GM12874 (cell line): ENCODE data around the gene LY6G6C.

ENCODE experiments used
- CTCF ChIP-seq: IDR thresholded peaks from 2 replicates; pipeline ENCODE4 v1.5.1; 2011; ENCODE audit warnings: low read depth, mild to moderate bottlenecking, control low read depth, low read length, moderate library complexity; ENCODE audit not compliant: insufficient read depth

The LY6G6C gene

GRCh38 chr6:31765559-31765909 is 44.0 kb upstream of the LY6G6C start:
- TF ChIP-seq CTCF, result no peak

DNA sequence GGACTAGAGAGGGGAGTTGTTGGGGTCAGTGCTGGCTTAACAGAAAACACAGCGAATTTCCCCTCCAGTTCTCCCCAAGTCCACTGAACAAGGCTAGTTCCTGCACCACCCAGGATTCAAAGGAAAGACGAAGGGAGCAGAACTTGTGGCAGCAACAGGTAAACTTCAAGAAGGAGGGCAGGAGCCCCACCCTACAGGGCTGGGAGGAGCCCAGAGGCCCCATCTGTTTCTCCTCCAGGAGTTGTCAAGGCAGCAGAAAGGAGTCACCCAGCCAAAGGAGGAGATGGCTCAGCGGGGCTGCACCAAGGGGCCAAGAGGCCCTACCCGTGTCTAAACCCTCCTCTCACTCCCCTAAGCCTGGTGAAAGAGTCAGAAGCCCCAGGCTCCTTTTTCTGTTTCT is 42.7 kb upstream of the LY6G6C start:
- TF ChIP-seq CTCF, result no peak

DNA sequence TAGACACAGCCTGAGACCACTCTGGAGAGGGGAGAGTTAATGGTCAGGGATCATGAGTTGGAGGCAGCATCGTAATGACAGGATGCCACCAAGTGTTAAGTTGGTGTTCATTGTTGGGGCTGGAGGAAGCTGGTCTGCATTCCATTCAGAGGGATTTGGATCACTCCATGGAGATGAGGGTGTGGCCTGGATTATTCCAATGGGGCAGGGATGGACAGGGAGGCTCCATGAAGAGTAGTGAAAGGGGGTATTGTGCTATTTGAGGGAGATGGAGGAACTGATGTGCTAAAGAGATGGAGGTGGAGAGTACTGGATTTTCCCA is 42.0 kb upstream of the LY6G6C start:
- TF ChIP-seq CTCF, result no peak

DNA sequence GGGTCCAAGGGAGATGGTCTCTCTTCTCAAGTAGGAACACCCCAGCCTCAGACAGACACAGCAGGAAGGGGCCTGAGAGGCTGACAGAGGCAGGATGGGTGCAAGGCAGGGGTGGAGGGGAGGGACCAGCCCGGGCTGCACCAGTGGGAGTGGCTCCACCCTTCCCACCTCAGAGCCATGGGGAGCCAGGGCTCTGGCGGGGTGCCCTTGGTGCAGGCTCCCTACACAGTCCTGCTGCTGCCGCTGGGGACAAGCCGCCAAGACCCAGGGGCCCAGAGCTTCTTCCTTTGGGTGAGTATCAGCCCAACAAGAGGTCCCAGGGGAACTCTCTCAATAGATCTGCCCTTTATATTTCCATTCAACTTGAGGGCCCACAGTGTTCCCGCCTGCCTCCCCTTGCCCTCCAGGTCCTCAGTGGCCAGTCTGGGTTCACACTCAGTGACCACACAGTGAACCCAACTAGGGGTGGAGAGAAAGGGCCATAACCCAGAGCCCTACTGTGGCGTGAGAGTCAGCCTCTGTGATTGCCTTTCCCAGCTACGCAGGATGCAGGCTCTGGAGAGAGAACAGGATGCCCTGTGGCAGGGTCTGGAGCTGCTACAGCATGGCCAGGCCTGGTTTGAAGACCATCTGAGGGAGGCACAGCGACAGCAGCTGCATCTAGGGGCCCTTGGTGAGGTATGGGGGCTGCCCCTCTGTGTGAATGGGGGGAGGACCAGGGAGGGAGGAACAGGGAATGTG is 41.5 kb upstream of the LY6G6C start:
- TF ChIP-seq CTCF, result no peak

GRCh38 chr6:31762356-31762755 is 40.8 kb upstream of the LY6G6C start, which contains the start of gene SAPCD1:
Gene SAPCD1, plus strand, starts transcription at chr6:31762656. Its CDS starts 399 bp downstream, at chr6:31763055.
- TF ChIP-seq CTCF, result no peak

DNA sequence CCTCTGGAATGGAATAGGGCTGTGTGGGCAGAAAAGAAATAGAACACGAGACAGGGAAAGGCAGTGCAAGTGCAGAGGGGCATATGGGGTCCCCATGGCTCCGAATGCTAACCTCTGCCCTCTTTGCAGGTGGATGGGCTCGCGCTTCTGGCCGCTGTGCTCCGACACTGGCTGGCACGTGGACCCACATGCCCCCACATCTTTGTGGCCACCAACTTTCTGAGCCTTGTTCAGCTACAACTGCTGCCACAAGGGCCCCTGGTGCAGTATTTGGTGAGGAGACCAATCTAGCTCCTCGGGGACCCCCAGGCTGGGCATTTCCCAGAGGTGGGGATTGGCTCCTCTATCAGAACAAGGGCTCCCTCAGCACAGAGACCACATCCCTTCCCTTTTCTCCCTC is 39.8 kb upstream of the LY6G6C start:
- TF ChIP-seq CTCF, result no peak

DNA sequence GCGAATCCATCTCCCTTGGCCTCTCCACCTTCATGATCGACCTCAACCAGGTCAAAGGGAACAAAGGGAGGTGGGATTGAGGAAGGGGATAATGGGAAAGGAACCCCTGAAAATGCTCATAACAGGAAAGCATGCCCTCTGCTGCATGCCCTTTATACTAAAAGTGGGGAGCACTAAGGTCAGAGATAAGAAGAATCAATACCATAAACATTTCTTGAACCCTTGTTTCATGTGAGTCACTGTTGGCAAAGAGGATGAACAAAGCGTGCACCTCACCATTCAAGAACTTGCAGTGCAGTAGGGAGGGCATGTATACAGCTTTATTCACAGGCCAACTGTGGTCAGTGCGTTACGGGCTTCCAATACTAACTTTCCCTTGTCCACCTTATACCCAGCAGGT is 39.2 kb upstream of the LY6G6C start:
- TF ChIP-seq CTCF, result no peak
